CD4-positive, alpha-beta T cell treated with Interleukin-4 for 1 hour (primary cell): ENCODE results near the gene MROH2A.

ENCODE experiments used
- DNase-seq, 2 donors: peaks; one replicate each; pipeline ENCODE4 v3.0.0-alpha.2; 2020 to 2022

The MROH2A gene

DNA sequence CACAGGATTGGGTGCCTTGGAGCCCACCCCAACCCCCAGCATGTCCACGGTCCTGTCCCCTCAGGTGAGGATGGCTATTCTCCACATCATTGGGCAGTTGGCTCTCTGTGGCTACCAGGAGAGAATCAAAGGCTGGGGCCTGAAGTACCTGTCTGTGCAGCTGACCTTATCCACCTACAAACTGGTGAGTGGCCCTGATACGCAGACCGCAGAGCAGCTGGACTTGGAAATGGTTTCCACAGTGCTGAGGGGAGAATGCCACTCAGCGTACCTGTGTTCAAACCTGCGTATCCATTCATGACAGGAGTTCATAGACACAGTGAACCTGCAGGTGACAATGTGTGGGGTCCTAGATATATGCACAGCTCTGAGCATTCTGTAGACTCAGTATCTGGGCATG, 21.6 kb downstream of the MROH2A start:
- DNase-seq = no peak

DNA sequence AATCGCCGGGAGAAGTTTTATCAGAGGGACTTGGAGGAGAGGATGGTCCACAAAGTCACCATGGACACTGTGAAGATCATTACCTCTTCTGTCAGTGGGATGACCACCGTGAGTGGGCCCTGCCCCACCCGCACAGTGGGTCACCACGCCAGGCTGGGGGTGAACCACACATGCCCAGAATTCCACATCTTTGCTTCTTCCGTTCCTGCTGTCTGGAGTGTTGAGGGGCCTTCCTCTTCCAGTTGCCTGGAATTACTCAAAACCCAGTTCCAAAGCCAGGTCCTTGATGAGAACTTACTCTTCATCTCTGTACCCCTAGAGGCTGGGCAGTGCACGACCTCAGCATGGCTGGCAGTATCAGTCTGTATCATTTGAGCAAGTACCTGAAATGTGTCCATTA, 22.1 kb downstream of the MROH2A start:
- DNase-seq = no peak

DNA sequence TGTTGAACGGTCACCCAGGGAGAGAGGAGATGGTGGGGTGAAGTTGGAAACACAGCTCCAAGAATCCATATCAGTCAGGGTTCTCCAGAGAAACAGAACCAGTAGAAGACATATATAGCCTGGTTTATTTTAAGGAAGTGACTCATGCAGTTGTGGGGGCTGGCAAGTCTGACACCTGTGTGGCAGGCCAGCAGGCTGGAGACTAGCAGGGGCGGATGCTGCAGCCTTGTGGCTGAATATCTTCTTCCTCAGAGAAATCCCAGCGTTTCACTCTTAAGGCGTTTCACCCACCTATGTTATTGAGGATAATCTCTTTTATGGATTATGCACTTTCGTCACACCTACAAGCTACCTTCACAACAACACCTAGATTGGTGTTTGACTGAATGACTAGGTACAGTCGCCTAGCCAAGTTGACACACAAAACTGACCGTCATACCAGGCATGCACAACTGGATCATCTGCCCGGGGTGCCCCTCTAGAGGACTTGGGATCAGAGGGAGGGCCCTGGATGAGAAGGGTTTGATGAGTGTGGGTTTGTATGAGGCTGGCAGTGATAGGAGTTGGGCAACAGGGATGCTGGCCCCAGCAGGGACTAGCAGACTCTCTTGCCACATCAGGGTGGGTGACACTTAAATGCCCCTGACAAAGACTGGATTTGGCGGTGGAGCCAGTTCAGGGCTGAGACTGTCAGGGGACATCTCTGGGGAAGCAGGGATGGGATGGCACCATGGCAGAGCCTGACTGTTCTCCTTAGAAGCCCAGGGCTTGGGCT, 23.4 kb downstream of the MROH2A start:
- no peak for DNase-seq

- DNase-seq = no peak
Observed at GRCh38 chr2:233802132-233802815, 24.1 kb downstream of the MROH2A start.

DNA sequence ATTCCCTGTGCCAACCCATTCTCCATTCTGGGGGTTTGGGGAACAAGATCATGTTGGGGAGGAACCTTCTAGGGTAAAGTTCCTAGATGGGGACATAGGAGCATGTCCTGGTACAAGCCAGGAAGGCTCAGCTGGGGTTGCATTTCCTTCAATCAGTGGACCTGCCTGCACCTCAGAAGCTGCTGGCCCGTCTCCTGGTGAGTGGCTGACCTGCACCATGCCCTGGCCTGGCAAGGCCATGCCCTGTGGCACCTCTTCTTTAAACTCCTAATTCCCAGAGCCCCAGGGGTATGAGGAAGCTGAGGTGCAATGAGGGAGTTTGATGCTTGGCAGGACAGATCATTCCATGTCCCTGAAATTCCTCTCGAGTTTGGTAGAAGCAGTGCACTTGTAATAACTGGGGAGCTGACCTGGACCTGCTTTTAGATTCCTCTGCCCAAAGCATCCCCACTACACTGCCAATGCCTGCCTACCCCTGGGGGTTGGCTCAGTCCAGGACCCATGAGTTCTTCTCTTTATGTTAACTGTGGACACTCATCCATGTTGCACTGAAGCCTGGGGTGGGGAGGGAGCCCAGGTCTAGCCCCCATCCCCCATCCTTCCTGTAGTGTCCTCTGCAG, 25.3 kb downstream of the MROH2A start:
- no peak for DNase-seq

DNA sequence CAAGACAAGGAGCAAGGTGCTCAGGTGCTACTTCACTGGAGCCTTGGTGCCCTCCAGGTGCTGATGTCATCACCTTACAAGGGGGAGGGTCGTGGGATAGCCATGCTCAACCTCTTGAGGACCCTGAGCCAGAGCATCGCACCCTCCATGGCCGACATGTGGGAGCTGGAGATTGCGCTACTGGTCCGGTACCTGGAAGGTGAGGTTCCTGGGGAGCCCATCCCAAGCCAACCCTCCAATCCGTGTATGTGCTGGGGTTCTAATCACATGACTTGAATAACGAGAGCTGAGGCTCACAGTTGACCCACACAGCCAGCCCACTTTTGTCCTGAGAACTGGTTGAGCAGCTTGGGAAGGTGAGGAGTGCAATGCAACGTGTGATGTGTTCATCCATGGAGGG, 25.9 kb downstream of the MROH2A start:
- no peak for DNase-seq

DNA sequence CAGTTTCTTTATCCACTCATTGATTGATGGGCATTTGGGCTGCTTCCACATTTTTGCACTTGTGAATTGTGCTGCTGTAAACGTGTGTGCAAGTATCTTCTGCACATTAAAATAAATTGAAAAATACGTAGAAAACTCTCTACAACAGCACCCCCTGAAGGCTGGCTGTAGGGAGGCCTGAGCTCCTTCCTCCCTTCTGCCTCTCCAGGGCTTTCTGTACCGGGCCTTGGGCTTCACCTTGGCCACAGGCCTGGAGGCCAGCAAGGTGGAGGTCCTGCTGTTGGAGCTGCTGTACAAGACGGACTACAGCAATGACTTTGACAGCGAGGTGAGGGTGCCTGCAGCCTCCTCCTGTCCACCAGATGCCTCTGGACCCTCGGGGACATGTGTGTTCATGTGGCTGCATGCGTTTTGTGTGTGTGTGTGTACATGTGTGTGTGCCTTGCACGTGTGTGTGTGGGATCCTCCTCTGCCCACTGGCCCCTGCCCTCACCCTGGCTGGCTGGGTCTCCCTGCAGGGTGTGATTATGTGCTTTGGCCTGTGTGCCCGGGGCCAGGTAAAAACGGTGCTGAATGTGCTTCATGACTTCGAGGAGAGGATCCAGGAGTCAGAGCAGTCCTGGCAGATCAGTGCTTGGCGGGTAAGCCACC, 29.2 kb downstream of the MROH2A start:
- peak in 1 of 2 donors; percentile 7 for DNase-seq

DNA sequence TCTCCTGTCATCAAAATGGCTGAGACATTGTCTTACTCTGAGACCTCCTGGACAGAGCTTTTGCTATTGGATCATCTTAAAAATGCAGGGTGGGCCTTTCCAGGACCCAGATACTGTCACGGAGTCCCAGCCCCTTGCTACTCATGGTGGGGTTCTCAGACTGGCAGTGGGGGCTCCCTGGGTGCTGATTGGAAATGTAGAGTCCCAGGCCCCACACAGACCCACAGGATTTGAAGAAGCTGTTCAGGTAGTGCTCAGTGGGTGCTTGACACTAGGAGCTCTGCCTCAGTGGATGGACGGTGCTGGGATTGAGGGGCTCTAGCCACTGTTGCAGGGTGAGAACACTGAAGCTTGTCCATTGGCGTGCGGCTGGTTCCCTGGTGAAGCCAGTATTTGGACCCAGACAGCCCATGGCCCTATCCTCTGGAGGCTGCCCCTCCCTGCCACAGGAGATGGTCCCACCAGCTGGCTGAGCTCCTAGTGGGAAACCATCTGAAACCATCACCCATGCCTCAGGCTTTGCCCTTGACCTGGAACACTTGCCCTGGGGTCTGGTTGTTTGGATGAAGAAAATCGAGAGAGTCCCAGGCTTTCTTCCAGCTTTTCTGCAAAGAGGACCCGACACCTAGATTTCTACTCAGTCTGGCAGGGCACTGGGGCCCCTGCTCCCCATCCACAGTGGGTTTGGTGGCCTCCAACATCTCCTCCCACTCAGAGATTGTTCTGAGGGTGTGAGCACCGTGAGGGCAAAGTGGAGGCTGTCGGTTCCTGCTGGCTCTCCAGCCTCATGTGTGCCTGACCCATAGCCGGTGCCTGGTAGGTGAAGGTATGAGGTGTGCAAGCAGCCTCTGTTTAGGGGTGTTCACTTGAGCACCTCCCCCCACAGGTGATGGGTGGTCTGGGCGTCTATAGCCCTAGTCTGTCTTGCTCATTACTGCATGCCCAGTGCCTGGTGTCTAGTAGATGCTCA, 30.1 kb downstream of the MROH2A start:
- DNase-seq = peak in 1 of 2 donors; percentile 4

GRCh38 chr2:233810385-233810784, 32.3 kb downstream of the MROH2A start:
- peak in 1 of 2 donors; percentile 7 for DNase-seq

DNA sequence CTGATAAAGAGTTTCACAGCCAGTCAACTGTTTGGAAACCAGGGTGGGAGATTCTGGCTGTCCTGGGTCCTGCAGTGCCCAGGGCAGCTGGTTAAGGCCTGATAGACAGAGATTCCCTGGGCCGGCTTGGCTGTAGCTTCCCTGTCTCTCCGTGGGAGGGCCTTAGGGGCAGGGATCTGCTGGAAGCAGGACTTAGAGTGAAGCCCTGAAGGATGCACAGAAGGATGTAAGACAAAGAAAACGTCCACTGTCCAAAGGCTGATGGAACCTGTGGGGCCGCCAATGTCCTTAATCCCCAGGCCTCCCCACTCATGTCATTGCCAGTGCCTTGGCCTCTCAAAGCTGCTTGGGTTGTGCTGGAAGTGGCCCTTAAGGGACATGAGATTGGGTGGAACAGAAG, 33.0 kb downstream of the MROH2A start:
- peak in 1 of 2 donors; percentile 7 for DNase-seq

- peak in 1 of 2 donors; percentile 6 for DNase-seq
Observed at GRCh38 chr2:233811732-233812131, 33.6 kb downstream of the MROH2A start.

DNA sequence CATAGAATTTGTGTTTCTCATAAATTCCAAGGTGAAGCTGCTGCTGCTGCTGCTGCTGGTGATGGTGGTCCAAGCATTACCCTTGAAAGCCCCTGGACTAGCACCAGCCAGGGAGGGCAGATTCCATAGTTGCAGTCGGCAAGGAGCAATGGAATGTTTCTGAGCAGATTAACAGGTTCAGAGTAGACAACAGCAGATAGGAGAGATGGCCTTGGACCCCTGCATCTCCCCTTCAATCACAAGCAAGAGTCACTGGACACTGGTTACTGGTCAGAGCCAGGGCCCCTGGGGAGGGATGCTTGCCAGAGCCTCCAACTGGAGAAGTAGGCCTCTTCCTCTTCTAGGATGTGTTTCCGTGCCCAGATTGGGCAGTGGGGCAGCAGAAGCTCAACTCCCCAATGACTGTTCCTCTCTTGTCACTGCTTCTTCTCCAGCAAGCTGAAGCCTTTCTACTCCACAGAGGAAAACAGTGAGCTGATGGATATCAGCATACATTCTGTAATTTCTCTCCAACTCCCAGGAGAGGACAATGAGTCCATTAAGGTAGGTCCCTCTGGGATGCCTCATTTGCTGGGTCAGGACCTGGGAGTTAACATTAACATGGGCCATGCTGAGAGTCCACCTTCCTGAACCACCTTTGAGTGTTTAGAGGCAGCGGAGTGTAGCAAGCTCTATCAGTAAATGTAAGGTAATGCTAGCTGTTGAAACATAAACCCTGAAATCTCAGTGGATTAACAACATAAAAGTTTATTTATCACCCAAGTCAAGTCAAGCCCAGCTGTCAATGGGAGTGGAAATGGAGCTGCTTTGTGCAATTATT, 35.3 kb downstream of the MROH2A start:
- DNase-seq = peak in 1 of 2 donors; percentile 7

GRCh38 chr2:233814056-233814835, 36.1 kb downstream of the MROH2A start:
- DNase-seq = peak; percentile 3 to 5

DNA sequence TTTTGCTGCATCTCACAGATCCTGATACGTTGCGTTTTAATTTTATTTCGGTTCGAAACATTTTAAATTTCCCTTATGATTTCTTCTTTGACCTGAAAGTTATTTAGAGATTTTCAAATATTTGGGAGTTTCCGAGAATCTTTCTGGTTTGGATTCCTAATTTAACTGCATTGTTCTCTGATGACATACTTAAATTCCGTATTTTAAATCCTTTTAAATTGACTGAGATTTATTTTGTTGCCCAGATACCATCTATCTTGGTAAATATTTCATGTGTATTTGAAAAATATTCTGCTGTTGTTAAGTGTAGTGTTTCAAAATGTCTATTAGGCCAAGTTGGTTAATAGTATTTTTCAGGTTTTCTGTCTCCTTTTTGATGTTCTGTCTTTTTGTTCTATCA, 37.7 kb downstream of the MROH2A start:
- no peak for DNase-seq

- DNase-seq = no peak
Observed at GRCh38 chr2:233816334-233816733, 38.2 kb downstream of the MROH2A start.

DNA sequence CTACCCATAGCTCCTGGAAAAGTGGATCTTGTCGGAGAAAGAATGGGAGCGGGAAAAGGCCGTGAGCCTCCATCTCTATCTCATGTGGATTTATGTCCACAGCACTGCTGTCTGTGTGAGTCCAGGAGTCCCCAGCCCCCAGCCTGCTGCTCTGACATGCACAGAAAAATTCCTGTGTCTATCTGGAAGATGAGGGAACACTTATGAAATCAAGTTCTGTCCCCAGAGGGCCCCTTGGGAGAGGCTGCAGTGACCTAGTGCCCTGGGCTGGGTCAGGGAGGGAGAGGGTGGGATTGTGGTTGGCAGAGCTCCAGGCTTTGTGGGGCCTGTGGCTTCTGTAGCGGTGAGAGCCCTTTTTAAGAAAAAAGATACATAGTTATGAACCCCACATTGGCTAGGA, 38.6 kb downstream of the MROH2A start:
- no peak for DNase-seq

DNA sequence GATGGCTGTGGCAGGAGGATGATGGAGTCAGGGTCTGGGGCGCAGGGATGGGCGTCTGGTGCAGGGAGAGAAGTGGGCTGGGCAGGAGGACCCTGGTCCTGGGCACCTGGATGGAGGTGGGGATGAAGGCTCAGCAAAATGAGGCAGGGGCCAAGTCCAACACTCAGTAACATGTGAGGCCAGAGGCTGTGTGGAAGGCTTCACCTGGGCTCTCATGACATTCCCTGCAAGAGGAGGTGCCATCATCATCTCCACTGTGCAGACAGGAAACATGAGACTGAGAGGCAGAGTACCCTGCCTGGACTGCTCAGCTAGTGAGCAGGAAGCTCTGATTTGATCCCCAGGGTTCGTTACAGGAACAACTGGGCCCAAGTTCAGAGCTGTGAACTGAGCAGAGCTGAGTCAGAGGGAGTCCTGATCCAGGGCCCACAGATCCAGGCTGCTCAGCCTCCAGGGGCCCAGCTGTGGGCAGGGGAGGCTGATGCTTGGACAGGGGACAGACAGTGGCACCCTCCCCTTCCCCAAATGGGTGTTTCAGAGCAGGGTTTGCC, 39.3 kb downstream of the MROH2A start:
- peak in 1 of 2 donors; percentile 10 for DNase-seq

- peak in 1 of 2 donors; percentile 10 for DNase-seq
Observed at GRCh38 chr2:233817995-233818638, 40.0 kb downstream of the MROH2A start.
